Muscle of leg (tissue), 16 donors: ENCODE measurements around the gene RNF123. TPM values are rescaled to one million over a fixed set of nuclear protein-coding genes. Genes with fewer than 3 reads are reported as not detected.
A peak's percentile ranks its signal among the peaks of the same experiment; 100 is the strongest.

Experiments used
- DNase-seq: peaks from one replicate; pipeline ENCODE4 v3.0.0; 2013
- H3K27ac ChIP-seq: one replicate; pipeline ENCODE4 v1.5.1; 2013; ENCODE audit warnings: mild to moderate bottlenecking, low read length, control low read depth
- H3K27me3 ChIP-seq: one replicate; pipeline ENCODE4 v1.6.1; 2013; ENCODE audit warnings: low read length; ENCODE audit not compliant: control insufficient read depth, insufficient read depth
- H3K36me3 ChIP-seq: one replicate; pipeline ENCODE4 v1.6.1; 2013; ENCODE audit warnings: low read length; ENCODE audit not compliant: control insufficient read depth, insufficient read depth
- H3K4me1 ChIP-seq: one replicate; pipeline ENCODE4 v1.6.1; 2013; ENCODE audit warnings: low read length; ENCODE audit not compliant: control insufficient read depth, insufficient read depth
- H3K4me3 ChIP-seq: one replicate; pipeline ENCODE4 v1.5.1; 2013; ENCODE audit warnings: low read length, control low read depth
- H3K9me3 ChIP-seq: replicated peaks from 2 replicates; pipeline ENCODE4 v1.6.1; 2013; ENCODE audit warnings: low read depth, low read length; ENCODE audit not compliant: control insufficient read depth
- WGBS: methylation state at CpG from one replicate; pipeline ENCODE4 v1.1.5; 2013; ENCODE audit warnings: missing lambda C conversion rate; ENCODE audit not compliant: insufficient coverage; 5-methylcytosine and 5-hydroxymethylcytosine counted together
- long read RNA-seq, 11 donors: transcript quantifications; one replicate each; lab custom pipeline, GENCODE V29; 2026
- polyA plus RNA-seq, 8 donors: library from polyadenylated mRNA; unstranded; fragments of 120-200 nt; gene quantifications; one replicate each; pipeline versions ENCODE4 v1.2.1 to v1.2.3, GENCODE V29; 2013; ENCODE audit warnings: inconsistent platforms in 1 of 8, low replicate concordance in 1 of 8; ENCODE audit not compliant: insufficient read length in 8 of 8, insufficient read depth in 1 of 8
- total RNA-seq: library from RNA; stranded (reverse); fragments of 120-200 nt; gene quantifications from one replicate; pipeline ENCODE4 v1.2.4, GENCODE V29; 2013

Gene RNF123
- total RNA-seq (20.4 TPM), polyA plus RNA-seq (10 to 100 TPM; 32.2 to 46.5 (median 37.0) TPM)
- long read RNA-seq, donor 1, partial matches to known transcripts = 6 of 6 reads
- long read RNA-seq, donor 1, other reads (novel, unspliced or antisense) = 0 of 6 reads
- long read RNA-seq, donor 2 = 0 reads
- long read RNA-seq, donor 3, partial matches to known transcripts = 9 of 9 reads
- long read RNA-seq, donor 3, other reads (novel, unspliced or antisense) = 0 of 9 reads
- long read RNA-seq, donor 4, partial matches to known transcripts = 7 of 7 reads
- long read RNA-seq, donor 4, other reads (novel, unspliced or antisense) = 0 of 7 reads
- long read RNA-seq, donor 5, full-length matches to known transcripts = 1 of 1 reads
- long read RNA-seq, donor 5, partial matches to known transcripts = 0 of 1 reads
- long read RNA-seq, donor 5, other reads (novel, unspliced or antisense) = 0 of 1 reads
- long read RNA-seq, donor 6, full-length matches to known transcripts = 2 of 7 reads
- long read RNA-seq, donor 6, partial matches to known transcripts = 0 of 7 reads
- long read RNA-seq, donor 6, other reads (novel, unspliced or antisense) = 5 of 7 reads
- long read RNA-seq, donor 7, full-length matches to known transcripts = 1 of 12 reads
- long read RNA-seq, donor 7, partial matches to known transcripts = 11 of 12 reads
- long read RNA-seq, donor 7, other reads (novel, unspliced or antisense) = 0 of 12 reads
- long read RNA-seq, donor 8, partial matches to known transcripts = 0 of 1 reads
- long read RNA-seq, donor 8, other reads (novel, unspliced or antisense) = 0 of 1 reads
- long read RNA-seq, donor 9 = 0 reads
- long read RNA-seq, donor 10 = 0 reads
- long read RNA-seq, donor 11, full-length matches to known transcripts = 1 of 15 reads
- long read RNA-seq, donor 11, partial matches to known transcripts = 14 of 15 reads
- long read RNA-seq, donor 11, other reads (novel, unspliced or antisense) = 0 of 15 reads

- H3K27ac ChIP-seq = peak within 1 kb of the TSS; percentile 36
- peaks cover 31% of the 10 kb centered on the region for H3K4me1 ChIP-seq
- H3K9me3 ChIP-seq = no peaks in the 10 kb centered on the region
- H3K27me3 ChIP-seq = peaks cover 27% of the 10 kb centered on the region
- peaks cover 5% of the 10 kb centered on the region for H3K36me3 ChIP-seq
- H3K4me3 ChIP-seq = peak within 1 kb of the TSS; percentile 98
- under 1% methylated on average over 54 of the region's 66 CpGs for WGBS
- peak; percentile 97 for DNase-seq
Observed at GRCh38 chr3:49689046-49689907, at the start of gene RNF123, which contains the start of gene MST1. Gene RNF123 (plus strand): TSS chr3:49689557. CDS start chr3:49691166, 1,609 bp downstream. Gene MST1 (minus strand): TSS chr3:49689474. CDS start chr3:49688691, 783 bp downstream.

GRCh38 chr3:49641292-49641691 lies 48.1 kb upstream of the RNF123 start:
- no peak overlapping the region for H3K27ac ChIP-seq
- peaks cover 2% of the 10 kb centered on the region for H3K4me1 ChIP-seq
- no peaks in the 10 kb centered on the region for H3K36me3 ChIP-seq
- 94% methylated on average over 3 of the region's 7 CpGs for WGBS
- no peak for DNase-seq
- H3K9me3 ChIP-seq = no peaks in the 10 kb centered on the region
- no peak overlapping the region for H3K4me3 ChIP-seq
- no peaks in the 10 kb centered on the region for H3K27me3 ChIP-seq

GRCh38 chr3:49641921-49642707 lies 47.2 kb upstream of the RNF123 start:
- no peak for DNase-seq
- no peak overlapping the region for H3K27ac ChIP-seq
- H3K36me3 ChIP-seq = no peaks in the 10 kb centered on the region
- no peaks in the 10 kb centered on the region for H3K27me3 ChIP-seq
- H3K9me3 ChIP-seq = no peaks in the 10 kb centered on the region
- H3K4me1 ChIP-seq = peaks cover 2% of the 10 kb centered on the region
- no peak overlapping the region for H3K4me3 ChIP-seq
- 88% methylated on average over 8 of the region's 14 CpGs for WGBS

GRCh38 chr3:49642708-49643145 lies 46.6 kb upstream of the RNF123 start:
- no peak for DNase-seq
- Histone ChIP-seq H3K4me3 (no peak overlapping the region), H3K9me3 (no peaks in the 10 kb centered on the region), H3K36me3 (no peaks in the 10 kb centered on the region), H3K27ac (no peak overlapping the region), H3K27me3 (no peaks in the 10 kb centered on the region), H3K4me1 (peaks cover 7% of the 10 kb centered on the region)
- 90% methylated on average over 7 of the region's 9 CpGs for WGBS

- WGBS = 77% methylated on average over 6 of the region's 8 CpGs
- H3K36me3 ChIP-seq = no peaks in the 10 kb centered on the region
- no peak overlapping the region for H3K27ac ChIP-seq
- no peak overlapping the region for H3K4me3 ChIP-seq
- DNase-seq = peak; percentile 40
- H3K4me1 ChIP-seq = peaks cover 14% of the 10 kb centered on the region
- no peaks in the 10 kb centered on the region for H3K9me3 ChIP-seq
- no peaks in the 10 kb centered on the region for H3K27me3 ChIP-seq
Observed at GRCh38 chr3:49644684-49645083, 44.7 kb upstream of the RNF123 start.

GRCh38 chr3:49646236-49646635 lies 43.1 kb upstream of the RNF123 start:
- H3K4me3 ChIP-seq = no peak overlapping the region
- H3K36me3 ChIP-seq = no peaks in the 10 kb centered on the region
- no peak overlapping the region for H3K27ac ChIP-seq
- peaks cover 15% of the 10 kb centered on the region for H3K4me1 ChIP-seq
- H3K27me3 ChIP-seq = no peaks in the 10 kb centered on the region
- no peak for DNase-seq
- WGBS = 100% methylated on average over 1 of the region's 3 CpGs
- no peaks in the 10 kb centered on the region for H3K9me3 ChIP-seq

- no peaks in the 10 kb centered on the region for H3K9me3 ChIP-seq
- H3K27ac ChIP-seq = peak overlapping the region; percentile 62
- H3K4me1 ChIP-seq = peaks cover 15% of the 10 kb centered on the region
- no peaks in the 10 kb centered on the region for H3K36me3 ChIP-seq
- H3K27me3 ChIP-seq = no peaks in the 10 kb centered on the region
- H3K4me3 ChIP-seq = no peak overlapping the region
- peak; percentile 40 for DNase-seq
- WGBS = 83% methylated on average over 1 of the region's 2 CpGs
Observed at GRCh38 chr3:49647741-49648140, 41.6 kb upstream of the RNF123 start.

GRCh38 chr3:49648354-49649019 lies 40.9 kb upstream of the RNF123 start:
- WGBS = 80% methylated on average over 1 of the region's 3 CpGs
- no peaks in the 10 kb centered on the region for H3K36me3 ChIP-seq
- DNase-seq = no peak
- peak overlapping the region; percentile 62 for H3K27ac ChIP-seq
- H3K27me3 ChIP-seq = no peaks in the 10 kb centered on the region
- no peak overlapping the region for H3K4me3 ChIP-seq
- H3K9me3 ChIP-seq = no peaks in the 10 kb centered on the region
- peaks cover 20% of the 10 kb centered on the region for H3K4me1 ChIP-seq
